HepG2 (cell line): ENCODE measurements around the gene ZNF146. TPM values are rescaled to one million over a fixed set of nuclear protein-coding genes. Genes with fewer than 3 reads are reported as not detected.
A peak's percentile ranks its signal among the peaks of the same experiment; 100 is the strongest.

Source experiments
- AKAP8 ChIP-seq: sonication (generic); formaldehyde crosslinking; IDR thresholded peaks from 2 replicates; pipeline ENCODE4 v1.5.1; 2020; ENCODE audit warnings: mild to moderate bottlenecking, missing genetic modification reagents
- ATRX ChIP-seq: sonication (generic); formaldehyde crosslinking; IDR thresholded peaks from 2 replicates; pipeline ENCODE4 v1.4.0; 2020; ENCODE audit warnings: missing genetic modification reagents, borderline replicate concordance
- DMAP1 ChIP-seq: IDR thresholded peaks from 2 replicates; pipeline ENCODE4 v1.6.1; 2016
- ELK4 ChIP-seq: sonication (generic); formaldehyde crosslinking; IDR thresholded peaks from 2 replicates; pipeline ENCODE4 v1.9.0; 2021; ENCODE audit warnings: missing genetic modification reagents, borderline replicate concordance
- FLYWCH1 ChIP-seq: sonication (generic); formaldehyde crosslinking; IDR thresholded peaks from 2 replicates; pipeline ENCODE4 v1.8.1; 2023; ENCODE audit warnings: mild to moderate bottlenecking, missing genetic modification reagents
- FOXK1 ChIP-seq: sonication (generic); formaldehyde crosslinking; IDR thresholded peaks from 2 replicates; pipeline ENCODE4 v1.4.0; 2020; ENCODE audit warnings: low read depth, missing genetic modification reagents, borderline replicate concordance
- MTERF4 ChIP-seq: sonication (generic); formaldehyde crosslinking; IDR thresholded peaks from 2 replicates; pipeline ENCODE4 v1.8.0; 2023; ENCODE audit warnings: mild to moderate bottlenecking, missing genetic modification reagents
- RBAK ChIP-seq: sonication (generic); formaldehyde crosslinking; IDR thresholded peaks from 2 replicates; pipeline ENCODE4 v1.5.1; 2020; ENCODE audit warnings: mild to moderate bottlenecking, missing genetic modification reagents
- REST ChIP-seq, 2 experiments: IDR thresholded peaks; 2 replicates each; pipeline ENCODE4 v1.6.1; 2011 to 2012; ENCODE audit warnings: low read length in 2 of 2, borderline replicate concordance in 1 of 2, low read depth in 1 of 2, mild to moderate bottlenecking in 1 of 2, moderate library complexity in 1 of 2
- SALL2 ChIP-seq: sonication (generic); formaldehyde crosslinking; IDR thresholded peaks from 2 replicates; pipeline ENCODE4 v1.8.1; 2023; ENCODE audit warnings: mild to moderate bottlenecking, missing genetic modification reagents, inconsistent platforms
- SMC3 ChIP-seq: IDR thresholded peaks from 2 replicates; pipeline ENCODE4 v1.6.1; 2011; ENCODE audit warnings: low read length, improper control_type of control experiment
- SRY ChIP-seq: sonication (generic); formaldehyde crosslinking; IDR thresholded peaks from 2 replicates; pipeline ENCODE4 v1.8.0; 2022; ENCODE audit warnings: mild to moderate bottlenecking, missing genetic modification reagents
- TFE3 ChIP-seq: IDR thresholded peaks from 2 replicates; pipeline ENCODE4 v1.6.1; 2016
- YY1 ChIP-seq: IDR thresholded peaks from 2 replicates; pipeline ENCODE4 v1.6.1; 2011; ENCODE audit warnings: low read length, low read depth, moderate library complexity, mild to moderate bottlenecking; ENCODE audit not compliant: insufficient read depth, insufficient replicate concordance
- ZNF224 ChIP-seq: sonication (generic); formaldehyde crosslinking; IDR thresholded peaks from 2 replicates; pipeline ENCODE4 v1.5.0; 2020; ENCODE audit warnings: mild to moderate bottlenecking, missing genetic modification reagents
- ZNF264 ChIP-seq: sonication (generic); formaldehyde crosslinking; IDR thresholded peaks from 2 replicates; pipeline ENCODE4 v1.4.0; 2020; ENCODE audit warnings: missing genetic modification reagents
- ZNF597 ChIP-seq: sonication (generic); formaldehyde crosslinking; IDR thresholded peaks from 2 replicates; pipeline ENCODE4 v1.5.0; 2020; ENCODE audit warnings: missing genetic modification reagents
- ZNF746 ChIP-seq: sonication (generic); formaldehyde crosslinking; IDR thresholded peaks from 2 replicates; pipeline ENCODE4 v1.8.0; 2022; ENCODE audit warnings: mild to moderate bottlenecking, missing genetic modification reagents
- ZNF761 ChIP-seq: sonication (generic); formaldehyde crosslinking; conservative IDR thresholded peaks from 2 replicates; pipeline ENCODE4 v1.4.0; 2020; ENCODE audit warnings: mild to moderate bottlenecking, missing genetic modification reagents
- polyA plus RNA-seq, 8 experiments: library from polyadenylated mRNA; depleted of rRNA in 3 of 8; stranded (reverse) in 7 of 8; unstranded in 1 of 8; fragments of >200 nt; fragmentation: Illumina TruSeq in 4 of 8; extraction: Trizol in 4 of 8; gene quantifications; 2 replicates each; pipeline versions ENCODE4 v1.2.1 to v1.2.3, GENCODE V29; 2011 to 2016; ENCODE audit warnings: low read depth in 4 of 8, missing spikeins in 1 of 8, mixed read lengths in 1 of 8; ENCODE audit not compliant: insufficient read depth in 1 of 8
- total RNA-seq, 5 experiments: library from RNA; depleted of rRNA; stranded (reverse); fragments of >200 nt; fragmentation: Illumina TruSeq; extraction: Trizol; gene quantifications; 2 replicates each; pipeline ENCODE4 v1.2.3, GENCODE V29; 2016; ENCODE audit warnings: low read depth in 1 of 5

Gene ZNF146
- total and polyA plus RNA-seq, 2 of the 13 experiments (the other 11 are each of a cell fraction or from before 2014, with no cell fraction given), result 28.4 to 52.7 TPM

- TF ChIP-seq ZNF761 (CRISPR knock-in tag) (no peak), ZNF746 (CRISPR knock-in tag) (0 out of 2 replicates have a peak, but pooled peaks have one; percentile 19), ZNF597 (CRISPR knock-in tag) (no peak), AKAP8 (CRISPR knock-in tag) (no peak), DMAP1 (CRISPR knock-in tag) (peak; percentile 99), ATRX (CRISPR knock-in tag) (no peak), YY1 (peak; percentile 60), REST (IDR thresholded peaks at IDR 0.05; ENCODE audit: borderline replicate concordance in 1 of 2, low read depth in 1 of 2, low read length in 2 of 2) (peak in 1 of 2 experiments; percentile 23; a peak in 1 of 4 replicates), SRY (0 out of 2 replicates have a peak, but pooled peaks have one; percentile 69), SMC3 (no peak), FLYWCH1 (CRISPR knock-in tag) (no peak), ZNF264 (CRISPR knock-in tag) (peak; percentile 48; the same call in 1 of the 2 replicates), MTERF4 (CRISPR knock-in tag) (peak; percentile 49; the same call in 1 of the 2 replicates), TFE3 (peak; percentile 22; the same call in 1 of the 2 replicates), FOXK1 (CRISPR knock-in tag) (peak; percentile 64; the same call in 1 of the 2 replicates), ELK4 (CRISPR knock-in tag) (0 out of 2 replicates have a peak, but pooled peaks have one; percentile 61), SALL2 (CRISPR knock-in tag) (peak; percentile 53; the same call in 1 of the 2 replicates), ZNF224 (peak; percentile 75; the same call in 1 of the 2 replicates), RBAK (CRISPR knock-in tag) (no peak)
Observed at GRCh38 chr19:36214386-36215275, at the start of gene ZNF146, which contains the start of gene ZNF565 (continued).
